Glutamatergic neuron (in vitro differentiated cells): ENCODE measurements around the gene PRELID2. TPM values are rescaled to one million over a fixed set of nuclear protein-coding genes. Genes with fewer than 3 reads are reported as not detected.

Source experiments
- DNase-seq: peaks from one replicate; pipeline ENCODE4 v3.0.0; 2022
- H3K27ac Mint-ChIP-seq: one replicate; pipeline ENCODE4 v1.8.0; 2020; ENCODE audit warnings: mild to moderate bottlenecking, mixed read lengths, inconsistent platforms; ENCODE audit not compliant: unreplicated experiment
- H3K27me3 Mint-ChIP-seq: one replicate; pipeline ENCODE4 v1.8.0; 2020; ENCODE audit warnings: mild to moderate bottlenecking, moderate library complexity, mixed read lengths, inconsistent platforms; ENCODE audit not compliant: unreplicated experiment
- H3K36me3 Mint-ChIP-seq: one replicate; pipeline ENCODE4 v1.8.0; 2020; ENCODE audit warnings: mild to moderate bottlenecking, mixed read lengths, inconsistent platforms; ENCODE audit not compliant: unreplicated experiment
- H3K4me1 Mint-ChIP-seq: one replicate; pipeline ENCODE4 v1.8.0; 2020; ENCODE audit warnings: mild to moderate bottlenecking, low read depth, mixed read lengths, inconsistent platforms; ENCODE audit not compliant: unreplicated experiment
- H3K4me3 Mint-ChIP-seq: one replicate; pipeline ENCODE4 v1.8.0; 2020; ENCODE audit warnings: mild to moderate bottlenecking, mixed read lengths, inconsistent platforms; ENCODE audit not compliant: unreplicated experiment
- H3K9me3 Mint-ChIP-seq: one replicate; pipeline ENCODE4 v1.8.0; 2020; ENCODE audit warnings: mild to moderate bottlenecking, moderate library complexity, mixed read lengths, inconsistent platforms; ENCODE audit not compliant: unreplicated experiment
- CTCF ChIP-seq: fragments of 200-600 bp; sonication (generic); IDR thresholded peaks from one replicate; pipeline ENCODE4 v1.5.0; 2021; ENCODE audit not compliant: partially characterized antibody, unreplicated experiment
- total RNA-seq: library from RNA; stranded (reverse); fragmentation: NEBNext Ultra II Directional; extraction: Animal tissue kit (Norgen Biotek cat#: 25700); gene quantifications from one replicate; pipeline ENCODE4 v1.2.1, GENCODE V29; 2021; ENCODE audit not compliant: unreplicated experiment

PRELID2 gene
- total RNA-seq, 1 donor from 2014 or later = 4.6 TPM

- no peak for TF ChIP-seq CTCF
- Mint-ChIP-seq H3K27ac (no peak overlapping the region), H3K27me3 (no peaks in the 10 kb centered on the region), H3K36me3 (peaks cover 1% of the 10 kb centered on the region), H3K4me1 (no peaks in the 10 kb centered on the region), H3K4me3 (no peak overlapping the region), H3K9me3 (no peaks in the 10 kb centered on the region)
- DNase-seq = no peak
These were observed 62.7 kb downstream of the PRELID2 start for GRCh38 chr5:145772466-145772865.

GRCh38 chr5:145768863-145769262 is 66.3 kb downstream of the PRELID2 start:
- no peak overlapping the region for H3K27ac Mint-ChIP-seq
- no peaks in the 10 kb centered on the region for H3K27me3 Mint-ChIP-seq
- no peaks in the 10 kb centered on the region for H3K4me1 Mint-ChIP-seq
- no peak for DNase-seq
- peaks cover 6% of the 10 kb centered on the region for H3K36me3 Mint-ChIP-seq
- H3K4me3 Mint-ChIP-seq = no peak overlapping the region
- no peak for TF ChIP-seq CTCF
- no peaks in the 10 kb centered on the region for H3K9me3 Mint-ChIP-seq

- H3K9me3 Mint-ChIP-seq = peaks cover 4% of the 10 kb centered on the region
- H3K27me3 Mint-ChIP-seq = no peaks in the 10 kb centered on the region
- DNase-seq = no peak
- H3K4me1 Mint-ChIP-seq = no peaks in the 10 kb centered on the region
- peaks cover 6% of the 10 kb centered on the region for H3K36me3 Mint-ChIP-seq
- no peak for TF ChIP-seq CTCF
- no peak overlapping the region for H3K4me3 Mint-ChIP-seq
- no peak overlapping the region for H3K27ac Mint-ChIP-seq
These were observed 70.8 kb downstream of the PRELID2 start for GRCh38 chr5:145764325-145764724.

GRCh38 chr5:145762833-145763232 is 72.3 kb downstream of the PRELID2 start:
- TF ChIP-seq CTCF = no peak
- no peaks in the 10 kb centered on the region for H3K27me3 Mint-ChIP-seq
- H3K4me3 Mint-ChIP-seq = no peak overlapping the region
- H3K36me3 Mint-ChIP-seq = peaks cover 6% of the 10 kb centered on the region
- no peaks in the 10 kb centered on the region for H3K4me1 Mint-ChIP-seq
- no peak overlapping the region for H3K27ac Mint-ChIP-seq
- peaks cover 4% of the 10 kb centered on the region for H3K9me3 Mint-ChIP-seq
- no peak for DNase-seq

GRCh38 chr5:145761254-145761653 is 73.9 kb downstream of the PRELID2 start:
- Mint-ChIP-seq H3K27ac (no peak overlapping the region), H3K4me1 (no peaks in the 10 kb centered on the region), H3K36me3 (no peaks in the 10 kb centered on the region), H3K27me3 (no peaks in the 10 kb centered on the region), H3K9me3 (peaks cover 4% of the 10 kb centered on the region), H3K4me3 (no peak overlapping the region)
- no peak for TF ChIP-seq CTCF
- DNase-seq = no peak
